MM.1S (cell line): ENCODE measurements around the gene CTNNA1.

Experiments
- DNase-seq: peaks from one replicate; pipeline ENCODE4 v3.0.0-alpha.2; 2015
- H2AFZ ChIP-seq: fragments of 300-600 bp; sonication (generic); 2 replicates; pipeline ENCODE4 v1.6.0; 2016; ENCODE audit warnings: antibody characterized with exemption, low read length
- H3F3A ChIP-seq: fragments of 300-600 bp; sonication (generic); 2 replicates; pipeline ENCODE4 v1.6.1; 2016; ENCODE audit warnings: mild to moderate bottlenecking, antibody characterized with exemption, low read length, moderate library complexity, mixed read lengths; ENCODE audit not compliant: insufficient read depth
- H3K27ac ChIP-seq: fragments of 300-600 bp; sonication (generic); 2 replicates; pipeline ENCODE4 v1.5.1; 2016; ENCODE audit warnings: mild to moderate bottlenecking, low read length
- H3K27me3 ChIP-seq: fragments of 300-600 bp; sonication (generic); replicated peaks from 2 replicates; pipeline ENCODE4 v1.6.0; 2016; ENCODE audit warnings: low read length; ENCODE audit not compliant: insufficient read depth
- H3K36me3 ChIP-seq: fragments of 300-600 bp; sonication (generic); replicated peaks from 2 replicates; pipeline ENCODE4 v1.6.1; 2016; ENCODE audit warnings: mild to moderate bottlenecking, low read length, mixed read lengths; ENCODE audit not compliant: insufficient read depth
- H3K4me1 ChIP-seq: fragments of 300-600 bp; sonication (generic); 2 replicates; pipeline ENCODE4 v1.6.1; 2016; ENCODE audit warnings: low read length, mixed read lengths
- H3K4me2 ChIP-seq: fragments of 300-600 bp; sonication (generic); 2 replicates; pipeline ENCODE4 v1.6.0; 2016; ENCODE audit warnings: low read depth, low read length
- H3K4me3 ChIP-seq: fragments of 300-600 bp; sonication (generic); 2 replicates; pipeline ENCODE4 v1.5.1; 2016; ENCODE audit warnings: low read length, mixed read lengths
- H3K79me2 ChIP-seq: fragments of 300-600 bp; sonication (generic); 2 replicates; pipeline ENCODE4 v1.6.1; 2016; ENCODE audit warnings: mixed run types, low read length, mixed read lengths
- H3K9ac ChIP-seq: fragments of 300-600 bp; sonication (generic); 2 replicates; pipeline ENCODE4 v1.6.1; 2016; ENCODE audit warnings: low read length, mixed read lengths
- H3K9me2 ChIP-seq: fragments of 300-600 bp; sonication (generic); replicated peaks from 2 replicates; pipeline ENCODE4 v1.6.1; 2016; ENCODE audit warnings: mild to moderate bottlenecking, low read length, mixed read lengths; ENCODE audit not compliant: insufficient read depth
- H3K9me3 ChIP-seq: fragments of 300-600 bp; sonication (generic); replicated peaks from 2 replicates; pipeline ENCODE4 v1.6.1; 2016; ENCODE audit warnings: mild to moderate bottlenecking, low read length, mixed read lengths; ENCODE audit not compliant: insufficient read depth
- H4K20me1 ChIP-seq: fragments of 300-600 bp; sonication (generic); 2 replicates; pipeline ENCODE4 v1.6.1; 2016; ENCODE audit warnings: mild to moderate bottlenecking, low read length, moderate library complexity, mixed read lengths; ENCODE audit not compliant: insufficient read depth
- CTCF ChIP-seq: fragments of 300-600 bp; sonication (generic); IDR thresholded peaks from 2 replicates; pipeline ENCODE4 v1.5.1; 2016; ENCODE audit warnings: antibody characterized with exemption, low read length, mixed read lengths
- EZH2 ChIP-seq: fragments of 300-600 bp; sonication (generic); optimal IDR thresholded peaks from 2 replicates; pipeline ENCODE3; 2017; ENCODE audit warnings: low read depth, mild to moderate bottlenecking, antibody characterized with exemption, low read length, mixed read lengths
- EZH2phosphoT487 ChIP-seq: fragments of 300-600 bp; sonication (generic); IDR thresholded peaks from 2 replicates; pipeline ENCODE4 v1.6.1; 2018; ENCODE audit warnings: antibody characterized with exemption, low read length

Gene CTNNA1

GRCh38 chr5:138946831-138947560 is 193.8 kb downstream of the CTNNA1 start:
- Histone ChIP-seq H3K79me2 (no peaks in the 10 kb centered on the region), H3K4me3 (no peak overlapping the region), H3K9me2 (no peaks in the 10 kb centered on the region), H3K36me3 (no peaks in the 10 kb centered on the region), H3K4me2 (no peak overlapping the region), H3K27ac (no peak overlapping the region), H3K27me3 (no peaks in the 10 kb centered on the region), H3F3A (no peaks in the 10 kb centered on the region), H3K9ac (no peak overlapping the region), H3K9me3 (no peaks in the 10 kb centered on the region), H3K4me1 (no peaks in the 10 kb centered on the region), H4K20me1 (no peaks in the 10 kb centered on the region), H2AFZ (no peak overlapping the region)
- DNase-seq, result no peak
- no peak for TF ChIP-seq EZH2
- TF ChIP-seq EZH2phosphoT487, result no peak
- no peak for TF ChIP-seq CTCF

- no peaks in the 10 kb centered on the region for H4K20me1 ChIP-seq
- no peaks in the 10 kb centered on the region for H3F3A ChIP-seq
- no peak overlapping the region for H2AFZ ChIP-seq
- H3K4me2 ChIP-seq, result no peak overlapping the region
- DNase-seq, result no peak
- H3K4me3 ChIP-seq, result no peak overlapping the region
- TF ChIP-seq EZH2, result no peak
- TF ChIP-seq EZH2phosphoT487, result no peak
- TF ChIP-seq CTCF, result no peak
- no peak overlapping the region for H3K9ac ChIP-seq
- no peaks in the 10 kb centered on the region for H3K9me3 ChIP-seq
- no peaks in the 10 kb centered on the region for H3K27me3 ChIP-seq
- H3K4me1 ChIP-seq, result no peaks in the 10 kb centered on the region
- no peaks in the 10 kb centered on the region for H3K36me3 ChIP-seq
- no peaks in the 10 kb centered on the region for H3K79me2 ChIP-seq
- no peak overlapping the region for H3K27ac ChIP-seq
- H3K9me2 ChIP-seq, result no peaks in the 10 kb centered on the region
Observed at GRCh38 chr5:138947780-138948179, 194.6 kb downstream of the CTNNA1 start.

- Histone ChIP-seq H3K27me3 (no peaks in the 10 kb centered on the region), H3K27ac (no peak overlapping the region), H3K4me3 (no peak overlapping the region), H3K9me3 (no peaks in the 10 kb centered on the region), H3K9me2 (no peaks in the 10 kb centered on the region), H3K36me3 (no peaks in the 10 kb centered on the region), H4K20me1 (no peaks in the 10 kb centered on the region), H3K4me1 (no peaks in the 10 kb centered on the region), H3F3A (no peaks in the 10 kb centered on the region), H2AFZ (no peak overlapping the region), H3K9ac (no peak overlapping the region), H3K79me2 (no peaks in the 10 kb centered on the region), H3K4me2 (no peak overlapping the region)
- no peak for TF ChIP-seq CTCF
- no peak for TF ChIP-seq EZH2
- TF ChIP-seq EZH2phosphoT487, result no peak
- DNase-seq, result no peak
Observed at GRCh38 chr5:138948471-138949222, 195.4 kb downstream of the CTNNA1 start.
